Left cardiac atrium (tissue), 4 donors: Measurements from ENCODE around the gene WDR33. TPM values are rescaled to one million over a fixed set of nuclear protein-coding genes. Genes with fewer than 3 reads are reported as not detected.
"Not testable (repeated sequence)": the region's sequence is repeated elsewhere in the genome, so short reads cannot be mapped to it uniquely, and the experiment has no call there.

Experiments used
- ATAC-seq, 2 donors: fragments of 200-7000 bp; cut with Tn5 transposase; one replicate each; pipeline ENCODE4 v1.9.1; 2020; ENCODE audit warnings: mild to moderate bottlenecking in 2 of 2, moderate library complexity in 2 of 2
- DNase-seq: peaks from one replicate; pipeline ENCODE4 v3.0.0-alpha.2; 2020
- intact Hi-C, 2 donors: fragments of 100-400 bp; cut with DNase I; formaldehyde crosslinking; loops; one replicate each; pipeline versions ENCODE4 v1.14.1 to v1.15.1; 2022 to 2023
- total RNA-seq, 2 donors: library from RNA; stranded (reverse); fragmentation: NEBNext Ultra II Directional; extraction: Animal tissue kit (Norgen Biotek cat#: 25700); gene quantifications; one replicate each; pipeline ENCODE4 v1.2.1, GENCODE V29; 2021
- donor health status: DM: no; HTN: yes; CAD: no.
- donor health status: DM: no; HTN: yes; CAD: no; lungs with severe emphysema.
- donor health status: DM: yes; HTN: yes; CAD: no.
- donor health status: Dilated cardiomyopathy.

Gene WDR33
- total RNA-seq, 2 donors from 2014 or later, result 34.8 to 36.6 TPM

GRCh38 chr2:127770973-127771735, 39.8 kb downstream of the WDR33 start:
- DNase-seq (no peak), ATAC-seq (peak in 1 of 2 donors; percentile 43)
- intact Hi-C loops, result no loop called here

GRCh38 chr2:127770534-127770933, 40.4 kb downstream of the WDR33 start:
- ATAC-seq, intact Hi-C loops, DNase-seq: not testable (repeated sequence)

GRCh38 chr2:127769587-127769986, 41.4 kb downstream of the WDR33 start:
- ATAC-seq, result no peak
- intact Hi-C loops, result no loop called here
- DNase-seq, result no peak

- DNase-seq (no peak), ATAC-seq (no peak)
- intact Hi-C loops, result no loop called here
Observed at GRCh38 chr2:127768775-127769479, 42.0 kb downstream of the WDR33 start.

GRCh38 chr2:127763776-127764175, 47.2 kb downstream of the WDR33 start:
- intact Hi-C loops, result no loop called here
- no peak for DNase-seq
- ATAC-seq, result no peak

GRCh38 chr2:127762846-127763245, 48.1 kb downstream of the WDR33 start:
- ATAC-seq (no peak), DNase-seq (no peak)
- intact Hi-C loops, result no loop called here

GRCh38 chr2:127762441-127762840, 48.5 kb downstream of the WDR33 start:
- intact Hi-C loops, result no loop called here
- DNase-seq (no peak), ATAC-seq (no peak)

GRCh38 chr2:127759931-127760330, 51.0 kb downstream of the WDR33 start:
- DNase-seq (no peak), ATAC-seq (no peak)
- intact Hi-C loops, result no loop called here

- DNase-seq, result no peak
- intact Hi-C loops, result no loop called here
- no peak for ATAC-seq
Observed at GRCh38 chr2:127754186-127754585, 56.8 kb downstream of the WDR33 start.

- ATAC-seq (no peak), DNase-seq (no peak)
- intact Hi-C loops, result no loop called here
Observed at GRCh38 chr2:127753374-127753773, 57.6 kb downstream of the WDR33 start.

GRCh38 chr2:127749537-127749936, 61.4 kb downstream of the WDR33 start:
- DNase-seq, intact Hi-C loops: not testable (repeated sequence)
- ATAC-seq, result peak in 1 of 2 donors; percentile 65

GRCh38 chr2:127747621-127748020, 63.4 kb downstream of the WDR33 start:
- ATAC-seq, result no peak
- intact Hi-C loops, result no loop called here
- no peak for DNase-seq

GRCh38 chr2:127743477-127744026, 67.4 kb downstream of the WDR33 start:
- no peak for ATAC-seq
- intact Hi-C loops, result no loop called here

GRCh38 chr2:127740665-127741288, 70.2 kb downstream of the WDR33 start:
- intact Hi-C loops, result no loop called here
- ATAC-seq, result no peak
- DNase-seq, result no peak

More at GRCh38 chr2:127743477-127744026, 67.4 kb downstream of the WDR33 start:
- no peak for DNase-seq

GRCh38 chr2:127739800-127740199, 71.2 kb downstream of the WDR33 start:
- DNase-seq (no peak), ATAC-seq (no peak)
- intact Hi-C loops, result no loop called here

- peak in 1 of 2 donors; percentile 41 for ATAC-seq
- intact Hi-C loops, result no loop called here
- no peak for DNase-seq
Observed at GRCh38 chr2:127737892-127738291, 73.1 kb downstream of the WDR33 start.

- DNase-seq, result no peak
- intact Hi-C loops, result no loop called here
- ATAC-seq, result peak in 1 of 2 donors; percentile 31
Observed at GRCh38 chr2:127735537-127736399, 75.2 kb downstream of the WDR33 start.

GRCh38 chr2:127735044-127735443, 75.9 kb downstream of the WDR33 start:
- no peak for DNase-seq
- ATAC-seq, result no peak
- intact Hi-C loops, result no loop called here
